HG02981 (cell line): ENCODE results near the gene MATN4.

Source experiments
- ATAC-seq: cut with Tn5 transposase; IDR thresholded peaks from one replicate; pipeline ENCODE4 v1.9.1; 2021; ENCODE audit warnings: mild to moderate bottlenecking, moderate library complexity; ENCODE audit not compliant: unreplicated experiment

Gene MATN4

DNA sequence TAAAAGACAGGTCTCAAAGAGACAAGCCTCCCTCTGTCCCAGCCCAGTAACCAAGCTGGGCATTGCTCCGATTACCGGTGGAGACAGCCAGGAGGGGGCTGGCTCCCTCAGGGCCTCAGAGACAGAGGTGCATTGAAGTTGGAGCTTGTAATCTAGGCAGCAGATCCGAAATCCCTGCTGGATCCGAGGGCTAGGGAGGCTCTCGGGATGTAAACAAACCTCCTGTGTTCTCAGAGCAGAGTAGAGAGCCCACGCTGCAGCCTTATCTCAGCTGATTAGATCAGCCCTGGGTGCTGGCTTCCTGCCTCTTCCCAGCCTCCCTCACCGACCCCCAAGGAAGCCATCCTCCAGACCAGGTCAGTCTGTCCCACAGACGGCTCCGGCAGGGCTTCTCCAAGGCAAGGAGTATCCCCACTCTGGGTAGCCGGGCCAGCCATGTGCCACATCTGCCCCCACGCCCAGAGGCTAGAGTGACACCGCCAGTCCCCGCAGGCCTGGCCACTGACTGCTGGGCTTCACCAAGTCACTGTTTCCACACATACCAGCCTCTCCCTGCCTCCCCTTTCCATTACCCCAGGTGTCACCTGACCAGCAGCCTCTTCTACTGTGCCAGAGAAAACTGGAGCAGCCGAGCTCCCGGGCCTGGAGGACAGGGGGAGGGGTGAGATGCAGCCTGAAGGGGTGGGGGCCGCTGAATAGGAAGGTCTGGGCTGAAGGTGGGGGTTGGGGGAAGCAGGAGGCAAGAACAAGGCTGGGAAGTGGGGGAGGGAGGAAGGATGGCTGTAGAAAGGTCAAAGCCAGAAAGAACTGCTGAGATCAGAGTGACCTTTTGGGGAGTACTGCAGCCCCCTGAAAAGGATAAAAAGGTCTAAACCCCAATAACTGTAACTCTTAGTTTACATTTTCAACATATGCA is 34.1 kb upstream of the MATN4 start:
- ATAC-seq = no peak

DNA sequence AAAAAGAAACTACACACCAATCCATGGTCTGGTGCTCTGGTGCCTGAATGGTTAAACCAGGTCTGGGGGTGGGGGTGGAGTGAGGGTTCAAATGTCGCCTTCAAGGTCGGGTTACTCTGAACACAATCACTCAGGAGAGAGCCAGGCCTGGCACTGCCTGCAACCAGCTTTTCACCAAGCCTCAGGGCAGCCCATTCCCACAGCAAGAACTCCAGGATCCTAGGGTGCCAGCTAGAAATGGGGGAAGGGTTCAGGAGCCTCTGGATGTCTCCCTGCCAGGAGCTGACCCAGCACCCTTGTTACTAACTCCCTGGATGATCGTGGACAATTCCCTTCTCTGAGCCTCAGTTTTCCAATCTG is 33.5 kb upstream of the MATN4 start:
- ATAC-seq = no peak

DNA sequence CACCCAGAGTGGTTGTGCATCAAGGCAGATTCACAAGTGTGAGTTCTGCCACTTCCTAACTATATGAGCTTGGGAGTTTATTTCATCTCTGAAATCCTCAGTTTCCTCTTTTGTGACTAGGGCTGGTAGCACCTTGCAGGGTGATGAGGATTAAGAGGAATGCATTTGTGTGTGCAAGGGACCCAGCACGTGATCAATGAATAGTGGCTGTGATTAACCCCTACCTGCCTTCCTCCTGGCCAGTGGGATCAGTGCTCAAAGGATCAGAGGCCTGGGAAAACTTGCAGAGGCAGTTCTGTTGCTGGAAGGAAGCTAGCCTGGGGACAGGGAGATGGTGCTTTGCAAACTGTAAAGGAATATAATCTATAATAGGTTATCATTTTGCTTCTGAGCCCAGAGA is 32.9 kb upstream of the MATN4 start:
- no peak for ATAC-seq

DNA sequence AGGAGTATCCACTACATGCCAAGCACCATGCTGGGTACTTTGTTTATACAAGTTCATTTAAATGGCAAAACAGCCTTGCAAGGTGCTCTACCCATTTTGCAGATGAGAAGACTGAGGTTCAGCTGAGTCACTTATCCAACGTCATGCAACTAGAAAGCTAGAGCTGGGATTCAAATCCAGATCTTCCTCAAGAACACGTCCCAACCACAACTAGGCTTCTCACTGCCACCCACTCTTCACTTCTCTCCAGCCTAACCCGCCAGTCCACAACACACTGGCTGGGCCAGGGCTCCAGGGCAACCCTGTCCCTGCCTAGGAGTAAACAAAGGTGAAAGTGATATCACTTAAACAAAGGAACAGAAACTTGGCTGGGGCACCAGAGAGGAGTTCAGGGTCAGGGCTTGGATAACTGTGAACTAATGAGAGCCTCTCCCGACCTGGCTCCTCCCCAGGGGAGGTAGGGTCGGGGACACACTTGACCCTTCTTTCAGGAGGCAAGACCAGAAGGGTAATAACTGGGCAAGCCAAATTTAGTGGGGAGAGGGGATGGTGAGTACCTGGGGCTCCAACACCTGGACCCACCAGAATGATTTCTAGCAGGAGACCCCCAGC is 32.2 kb upstream of the MATN4 start:
- no peak for ATAC-seq

DNA sequence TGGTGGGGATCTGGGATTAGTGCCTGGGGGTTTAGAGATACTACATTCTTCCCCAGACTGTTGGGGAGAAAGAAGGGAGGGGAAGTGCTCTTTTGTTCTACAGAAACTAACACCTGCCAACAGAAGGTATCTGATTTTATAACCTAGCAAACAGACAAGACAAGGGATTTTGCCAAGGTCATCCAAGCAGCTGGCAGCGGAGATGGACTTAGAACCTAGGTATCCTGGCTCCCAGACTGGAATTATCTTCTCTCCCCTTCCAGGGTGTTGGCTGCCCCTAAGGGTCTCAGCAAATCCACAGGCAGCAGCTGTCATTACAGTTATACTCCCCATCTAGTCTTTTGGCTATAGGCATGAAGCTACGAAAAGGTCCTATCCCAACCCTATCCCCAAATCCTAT is 31.7 kb upstream of the MATN4 start:
- ATAC-seq = no peak

DNA sequence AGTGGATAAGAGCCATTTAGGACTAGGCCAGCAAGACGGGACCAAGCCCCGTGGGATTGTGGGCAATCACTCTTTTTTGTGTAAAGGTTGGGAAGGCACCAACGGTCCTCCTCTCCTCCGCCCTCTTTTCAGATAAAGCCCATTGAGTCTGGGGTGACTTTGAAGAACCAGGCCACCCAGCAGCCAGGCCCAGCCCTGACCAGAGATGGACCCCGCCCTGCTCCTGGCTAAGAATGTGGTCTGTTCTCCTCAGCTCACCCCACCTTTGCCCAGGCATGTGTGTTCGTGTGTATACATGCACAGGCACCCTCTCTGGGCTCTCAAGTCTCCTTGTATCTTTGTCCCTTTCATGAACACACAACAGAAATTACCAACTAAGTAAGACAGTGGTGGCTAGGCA is 31.0 kb upstream of the MATN4 start:
- no peak for ATAC-seq

DNA sequence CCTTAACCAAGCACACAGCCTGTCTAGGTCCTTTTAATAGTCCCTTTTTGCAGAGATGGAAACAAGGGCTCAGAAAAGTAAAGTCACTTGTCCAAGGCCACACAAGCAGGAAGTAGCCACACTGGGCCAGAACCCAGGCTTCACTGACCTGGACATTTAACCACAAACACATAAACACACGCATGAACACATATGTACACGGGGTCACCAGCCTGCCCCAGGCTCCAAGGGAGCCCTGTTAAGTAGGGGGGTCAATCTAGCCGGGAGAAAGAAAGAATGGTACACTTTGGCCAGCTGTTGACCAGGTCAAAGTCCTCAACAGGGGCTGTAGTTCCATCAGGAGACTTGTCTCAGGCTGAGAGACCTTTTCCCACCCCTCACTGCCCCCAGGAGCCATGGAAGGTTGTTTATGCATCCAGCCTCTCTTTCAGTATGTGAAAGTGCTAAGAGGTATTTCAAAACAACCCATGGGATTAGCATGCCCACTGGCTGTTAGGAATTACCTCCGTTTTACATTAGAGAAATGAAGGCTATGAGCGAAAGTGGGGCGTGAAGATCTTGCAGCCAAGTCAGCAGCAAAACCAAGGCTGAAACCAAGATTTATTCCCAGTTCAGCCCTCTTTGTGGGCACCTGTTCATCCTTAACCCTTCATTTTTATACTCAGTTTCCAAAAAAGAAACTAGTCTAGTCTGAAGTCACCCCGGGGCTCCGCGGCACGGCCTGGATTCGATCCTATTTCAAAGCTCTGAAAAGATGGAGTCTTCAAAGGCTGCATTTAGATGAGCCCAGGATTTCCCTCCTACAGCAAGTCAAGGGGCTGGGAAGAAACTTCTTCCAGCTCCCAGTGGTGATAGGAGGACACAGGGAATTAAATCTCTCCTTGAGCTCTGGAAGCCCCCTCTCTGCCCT is 30.3 kb upstream of the MATN4 start:
- no peak for ATAC-seq

DNA sequence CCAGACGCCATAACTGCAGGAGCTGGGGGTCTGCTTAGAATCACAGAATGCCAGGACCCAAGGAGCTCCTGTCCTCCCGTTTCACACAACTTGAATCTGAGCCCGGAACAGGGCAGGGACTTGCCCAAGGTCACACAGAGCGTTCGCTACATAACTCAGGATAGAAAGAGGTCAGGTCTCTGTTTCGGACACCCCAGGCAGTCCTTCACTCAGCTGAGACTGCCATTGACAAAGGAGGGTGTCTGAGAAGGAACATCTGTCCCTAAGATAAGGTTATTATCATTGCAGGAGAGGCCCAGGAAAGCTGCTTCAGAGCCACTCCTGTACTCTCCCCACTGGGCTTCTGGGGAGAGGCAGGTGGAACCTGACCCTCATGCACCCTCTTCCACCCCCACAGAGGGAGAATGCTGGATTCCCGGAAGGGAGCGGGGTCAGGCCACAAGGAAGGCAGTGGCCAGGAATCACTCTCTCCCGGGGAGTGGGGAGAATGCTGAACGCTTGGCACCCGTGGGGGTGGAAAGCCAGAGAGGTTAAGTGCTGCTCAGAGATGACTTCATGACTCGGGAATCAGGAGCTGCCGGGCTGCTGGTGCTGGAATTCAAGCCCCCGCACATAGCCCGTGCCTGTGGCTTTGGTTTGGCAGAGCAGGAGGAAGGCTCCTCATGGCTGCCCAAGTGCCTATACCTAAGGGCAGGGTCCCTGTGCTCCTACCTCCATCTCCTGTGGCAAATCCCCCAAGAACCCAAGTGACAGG is 29.4 kb upstream of the MATN4 start:
- ATAC-seq = no peak

DNA sequence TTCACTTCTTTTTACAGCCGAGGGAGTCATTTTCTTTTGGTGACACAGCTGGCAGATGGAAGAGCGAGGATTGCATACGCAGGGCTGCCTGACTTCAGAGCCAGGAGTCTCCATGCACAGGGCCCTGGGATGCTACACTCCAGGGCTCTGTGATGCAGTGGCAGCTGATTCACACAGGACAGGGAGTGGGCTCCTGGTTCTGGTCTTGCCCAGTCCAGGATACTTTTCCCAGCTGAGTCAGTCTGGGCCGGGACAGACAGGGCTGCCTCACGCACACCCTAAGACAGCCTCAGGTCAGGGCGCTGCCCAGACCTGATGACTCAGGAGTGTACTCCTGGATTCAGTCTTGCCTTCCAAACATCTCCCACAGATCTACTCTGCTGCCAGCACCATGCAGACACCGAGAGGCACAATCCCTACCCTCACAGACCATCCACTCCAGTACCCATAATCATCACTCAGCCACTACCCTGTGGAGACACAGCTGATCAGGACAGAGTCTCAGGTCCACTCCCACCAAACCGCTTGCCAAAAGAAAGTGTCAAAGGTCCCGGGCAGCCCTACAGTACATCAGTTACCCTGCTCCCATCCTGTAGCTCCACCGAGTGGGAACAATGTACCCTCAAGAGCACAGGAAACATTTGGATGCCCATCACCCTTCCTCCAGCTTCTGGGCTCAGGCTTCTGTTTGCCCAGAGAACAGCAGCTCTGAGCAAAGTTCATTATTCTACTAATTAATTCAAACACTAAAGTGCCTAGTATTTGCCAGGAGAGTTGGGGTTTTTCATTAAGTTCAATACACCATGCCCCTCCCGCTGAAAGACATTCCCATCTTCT is 28.6 kb upstream of the MATN4 start:
- ATAC-seq = no peak

DNA sequence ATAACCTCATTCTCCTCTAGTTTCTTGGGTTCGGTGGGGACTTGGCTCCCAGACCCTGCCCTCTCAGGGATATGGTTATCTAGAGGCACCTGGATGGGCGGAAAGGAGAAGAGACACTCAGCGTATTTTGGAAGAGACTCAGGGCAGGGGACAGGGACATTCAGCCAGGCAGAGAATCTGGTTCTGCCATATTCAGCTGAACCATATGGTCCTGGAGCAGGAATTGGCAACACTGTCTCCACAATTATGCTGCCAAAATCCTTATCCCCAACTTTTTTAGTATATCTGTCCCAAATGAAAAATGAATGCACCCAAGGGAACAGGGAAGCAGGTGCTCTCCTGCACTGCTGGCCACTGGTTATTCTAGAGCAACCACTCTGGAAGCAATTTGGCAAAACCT is 22.4 kb upstream of the MATN4 start:
- no peak for ATAC-seq

DNA sequence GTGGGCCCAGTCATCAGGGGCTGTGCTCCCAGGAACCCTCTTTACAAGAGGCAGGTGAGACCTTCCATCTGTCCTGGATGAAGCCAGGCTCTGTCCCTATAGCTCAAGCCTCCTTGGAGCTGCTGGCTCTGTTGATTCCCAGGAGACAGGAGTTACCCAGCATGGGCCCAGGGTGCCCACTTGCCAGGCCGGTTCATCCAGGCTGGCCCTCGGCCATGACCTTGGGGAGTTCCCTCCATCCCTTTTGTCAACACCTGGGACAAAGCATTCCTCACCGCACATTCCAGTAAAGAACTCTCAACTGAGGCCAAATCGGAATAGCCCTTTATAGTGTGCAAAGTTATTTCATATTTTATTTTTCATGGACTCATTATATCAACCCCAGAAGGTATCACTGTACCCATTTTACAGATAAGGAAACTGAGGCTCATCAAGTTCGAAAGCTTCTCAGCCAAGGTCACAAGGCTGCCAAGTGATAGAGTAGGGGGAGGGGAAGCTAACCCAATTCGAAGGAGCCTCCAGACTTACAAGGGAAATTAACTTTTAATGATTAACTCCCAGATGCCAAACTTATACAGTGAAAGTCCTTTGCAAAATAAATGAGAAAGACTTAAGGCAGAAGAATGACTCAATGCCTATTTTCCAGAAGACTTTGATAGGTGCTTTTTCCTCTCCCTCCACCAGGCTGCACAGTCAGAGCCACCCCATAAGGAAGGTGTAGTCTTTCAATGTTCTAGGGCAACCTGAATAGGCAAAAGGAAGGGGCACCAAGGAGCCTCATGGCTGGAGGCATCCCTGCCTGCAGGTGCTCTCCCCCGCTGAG is 21.6 kb upstream of the MATN4 start:
- no peak for ATAC-seq

DNA sequence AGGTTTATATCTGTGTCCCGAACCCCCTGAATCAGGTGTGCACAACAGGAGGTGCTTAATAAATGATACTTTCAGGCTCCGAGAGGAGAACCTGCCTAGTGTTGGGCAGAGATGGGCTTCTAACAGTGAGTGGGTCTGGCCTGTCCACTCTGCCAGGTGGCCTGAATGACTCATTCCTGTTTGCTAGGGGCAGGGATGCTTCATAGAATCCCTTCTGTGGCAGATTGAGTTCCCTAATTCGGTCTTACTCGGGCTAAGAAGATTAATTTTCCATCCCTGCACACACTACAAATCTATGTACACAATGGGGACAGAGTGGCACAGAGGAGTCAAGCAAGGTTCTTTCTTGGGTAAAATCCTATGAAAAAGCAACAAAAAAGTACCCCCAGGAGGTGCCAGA is 20.4 kb upstream of the MATN4 start:
- no peak for ATAC-seq

DNA sequence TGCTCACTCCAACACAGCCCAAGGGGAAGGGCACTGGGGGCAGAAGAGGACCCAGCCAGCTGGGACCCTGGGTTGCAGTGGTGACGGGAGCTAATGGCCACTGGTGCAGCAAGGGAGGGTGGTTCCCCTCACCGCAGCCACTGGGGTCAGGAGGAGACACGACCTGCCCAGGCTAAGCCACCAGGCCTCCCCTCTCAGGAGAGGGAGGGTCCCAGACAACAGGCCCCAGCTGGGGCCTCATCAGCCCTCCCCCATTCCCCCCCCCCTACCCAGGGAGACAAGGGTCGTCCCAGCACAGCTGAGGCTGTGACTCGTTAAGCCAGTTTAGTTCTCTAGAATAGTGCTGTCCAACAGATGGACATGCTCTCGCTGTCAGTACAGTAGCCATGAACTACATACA is 17.3 kb upstream of the MATN4 start:
- ATAC-seq = no peak

DNA sequence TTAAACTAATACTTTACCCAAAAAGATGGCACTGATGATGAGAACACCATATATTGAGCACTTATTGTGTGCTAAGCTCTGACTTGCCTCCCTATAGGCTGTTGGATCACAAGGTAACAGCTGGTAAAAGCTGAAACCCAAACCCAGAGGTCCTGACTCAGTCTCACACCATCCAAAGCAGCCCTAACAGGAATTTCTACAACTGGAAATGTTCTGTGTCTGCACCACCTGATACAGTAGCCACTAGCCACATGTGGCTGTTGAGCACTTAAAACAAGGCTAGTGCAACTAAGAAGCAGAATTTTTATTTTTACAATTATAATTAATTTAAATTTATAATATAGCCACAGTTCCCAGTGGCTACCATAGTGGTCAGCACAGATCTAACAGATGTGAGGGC is 15.6 kb upstream of the MATN4 start:
- ATAC-seq = no peak

DNA sequence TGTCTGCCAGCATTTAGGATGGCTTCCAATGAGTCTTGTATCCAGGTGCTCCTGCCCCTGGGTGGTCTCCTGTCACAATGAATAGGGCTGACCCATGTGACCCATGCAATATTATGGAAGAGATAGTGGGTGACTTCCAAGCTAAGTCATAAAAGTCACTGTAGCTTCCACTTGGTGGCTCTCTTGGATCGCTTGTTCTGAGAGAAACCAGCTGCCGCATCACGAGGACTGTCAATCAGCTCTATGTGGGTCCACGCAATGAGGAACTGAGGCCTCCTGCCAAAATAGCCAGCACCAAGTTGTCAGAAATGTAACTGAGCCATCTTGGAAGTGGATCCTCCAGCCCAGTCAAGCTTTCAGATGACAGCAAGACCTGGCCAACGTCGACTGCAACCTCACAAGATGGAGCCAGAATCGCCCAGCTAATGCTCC is 14.9 kb upstream of the MATN4 start:
- ATAC-seq = no peak

DNA sequence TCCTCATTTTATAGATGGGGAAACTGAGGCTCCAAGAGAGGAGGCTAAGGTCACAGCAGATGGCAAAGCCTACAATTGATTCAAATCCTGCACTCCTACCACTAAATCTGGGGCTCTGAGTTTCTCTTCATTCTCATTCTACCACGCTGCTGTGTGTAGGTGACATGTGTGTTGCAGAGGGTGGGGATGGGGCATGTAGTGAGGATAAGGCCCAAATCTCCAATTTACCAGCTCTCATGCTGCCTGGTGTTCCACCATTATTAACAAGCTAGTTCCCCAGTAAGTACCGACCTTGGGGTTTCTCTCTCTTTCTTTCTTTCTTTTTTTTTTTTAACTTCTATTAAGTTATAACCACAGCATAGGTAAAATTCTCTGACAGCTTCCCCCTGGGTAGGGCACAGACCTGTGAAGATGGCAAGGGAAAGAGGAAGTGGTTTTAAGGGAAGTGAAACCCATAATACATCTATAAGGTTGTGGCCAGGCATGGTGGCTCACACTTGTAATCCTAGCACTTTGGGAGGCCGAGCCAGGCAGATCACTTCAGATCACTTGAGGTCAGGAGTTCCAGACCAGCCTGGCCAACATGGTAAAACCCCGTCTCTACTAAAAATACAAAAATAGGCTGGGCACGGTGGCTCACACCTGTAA is 13.0 kb upstream of the MATN4 start:
- ATAC-seq = peak; percentile 70

DNA sequence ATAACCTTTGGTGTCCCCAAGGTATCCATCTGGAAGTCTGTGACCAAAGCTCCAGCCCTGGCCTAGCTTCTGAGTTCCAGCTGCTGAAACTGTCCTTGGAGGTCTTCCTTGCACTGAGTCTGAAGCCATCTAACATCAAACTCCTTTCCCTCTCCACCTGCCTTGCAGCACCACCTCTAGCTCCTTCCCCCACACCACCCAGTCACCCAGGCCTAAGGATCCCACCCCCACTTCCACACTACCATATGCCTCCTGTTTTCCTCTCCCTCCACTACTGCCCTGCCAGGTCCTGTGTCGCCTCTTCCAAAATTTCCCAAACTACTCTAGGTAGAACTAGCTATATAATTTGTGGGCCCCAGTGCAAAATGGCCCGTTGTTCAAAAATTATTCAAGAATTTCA is 10.8 kb upstream of the MATN4 start:
- ATAC-seq = no peak

DNA sequence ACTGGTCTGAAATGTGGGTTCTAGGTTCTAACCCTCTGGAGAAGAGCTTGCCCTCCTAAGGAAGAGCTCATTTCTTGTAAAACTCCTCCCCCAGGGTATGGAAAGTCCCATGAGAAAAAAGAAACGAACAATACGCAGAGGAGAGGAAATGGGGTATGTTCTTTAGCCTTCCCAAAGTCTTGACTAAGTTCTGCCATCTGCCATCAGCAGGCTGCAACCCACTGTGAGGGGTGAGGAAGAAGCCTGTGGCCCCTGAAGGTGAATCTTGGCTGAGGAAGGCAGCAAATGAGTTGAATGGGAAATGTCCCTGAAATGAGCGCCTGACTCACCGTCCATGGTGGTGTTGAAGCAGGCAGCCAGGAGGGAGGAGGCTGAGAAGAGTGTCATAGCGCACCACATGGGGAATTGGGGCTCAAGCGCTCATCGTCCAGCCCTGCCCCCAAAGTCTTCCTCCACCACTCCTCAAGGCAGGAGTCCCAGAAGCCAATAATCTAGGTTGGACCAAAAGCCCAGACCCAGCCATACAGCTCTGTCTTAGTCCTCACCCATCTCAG is 10.4 kb upstream of the MATN4 start:
- no peak for ATAC-seq
